Measurements from ENCODE around the gene FCGR1A. TPM values are rescaled to one million over a fixed set of nuclear protein-coding genes. Genes with fewer than 3 reads are reported as not detected.
A peak's percentile ranks its signal among the peaks of the same experiment; 100 is the strongest.
"Not testable (repeated sequence)": the region's sequence is repeated elsewhere in the genome, so short reads cannot be mapped to it uniquely, and the experiment has no call there.

FCGR1A gene
- total RNA-seq (2014; rRNA removed; shearing (Covaris generic)), result not detected in 2 replicates
- polyA plus RNA-seq (2014; cell fraction: nucleus; rRNA removed), result not detected in 2 replicates

- DNase-seq (ENCODE audit: extremely low read depth, low read depth), result not testable (repeated sequence)
These were observed at the start of gene FCGR1A for GRCh38 chr1:149782600-149782999. Gene FCGR1A (plus strand): TSS chr1:149782694. CDS start chr1:149782744, 50 bp downstream.

- DNase-seq (ENCODE audit: extremely low read depth, low read depth), result not testable (repeated sequence)
These were observed 49.7 kb upstream of the FCGR1A start for GRCh38 chr1:149732781-149733180.

- not testable (repeated sequence) for DNase-seq (ENCODE audit: extremely low read depth, low read depth)
These were observed 47.8 kb upstream of the FCGR1A start for GRCh38 chr1:149734692-149735091.

- peak; percentile 41 for DNase-seq (ENCODE audit: extremely low read depth, low read depth)
These were observed 42.3 kb upstream of the FCGR1A start for GRCh38 chr1:149740148-149740581.

GRCh38 chr1:149740590-149741230 is 41.8 kb upstream of the FCGR1A start:
- not testable (repeated sequence) for DNase-seq (ENCODE audit: extremely low read depth, low read depth)

- not testable (repeated sequence) for DNase-seq (ENCODE audit: extremely low read depth, low read depth)
These were observed 40.6 kb upstream of the FCGR1A start for GRCh38 chr1:149741914-149742313.

GRCh38 chr1:149746463-149747356 is 35.8 kb upstream of the FCGR1A start:
- not testable (repeated sequence) for DNase-seq (ENCODE audit: extremely low read depth, low read depth)

GRCh38 chr1:149747359-149748143 is 34.9 kb upstream of the FCGR1A start:
- not testable (repeated sequence) for DNase-seq (ENCODE audit: extremely low read depth, low read depth)

- not testable (repeated sequence) for DNase-seq (ENCODE audit: extremely low read depth, low read depth)
These were observed 34.4 kb upstream of the FCGR1A start for GRCh38 chr1:149748144-149748500.

GRCh38 chr1:149750562-149750961 is 31.9 kb upstream of the FCGR1A start:
- not testable (repeated sequence) for DNase-seq (ENCODE audit: extremely low read depth, low read depth)

GRCh38 chr1:149752186-149752585 is 30.3 kb upstream of the FCGR1A start:
- not testable (repeated sequence) for DNase-seq (ENCODE audit: extremely low read depth, low read depth)

- not testable (repeated sequence) for DNase-seq (ENCODE audit: extremely low read depth, low read depth)
These were observed 29.0 kb upstream of the FCGR1A start for GRCh38 chr1:149753466-149753865.

GRCh38 chr1:149755294-149755693 is 27.2 kb upstream of the FCGR1A start:
- not testable (repeated sequence) for DNase-seq (ENCODE audit: extremely low read depth, low read depth)

GRCh38 chr1:149762294-149762693 is 20.2 kb upstream of the FCGR1A start:
- DNase-seq (ENCODE audit: extremely low read depth, low read depth), result not testable (repeated sequence)

- not testable (repeated sequence) for DNase-seq (ENCODE audit: extremely low read depth, low read depth)
These were observed 18.2 kb upstream of the FCGR1A start for GRCh38 chr1:149764087-149764800.

- not testable (repeated sequence) for DNase-seq (ENCODE audit: extremely low read depth, low read depth)
These were observed 16.3 kb upstream of the FCGR1A start for GRCh38 chr1:149766241-149766640.

- not testable (repeated sequence) for DNase-seq (ENCODE audit: extremely low read depth, low read depth)
These were observed 13.3 kb upstream of the FCGR1A start for GRCh38 chr1:149769216-149769615.

- DNase-seq (ENCODE audit: extremely low read depth, low read depth), result not testable (repeated sequence)
These were observed 11.8 kb upstream of the FCGR1A start for GRCh38 chr1:149770661-149771060.

GRCh38 chr1:149771653-149772425 is 10.7 kb upstream of the FCGR1A start:
- DNase-seq (ENCODE audit: extremely low read depth, low read depth), result not testable (repeated sequence)
